HAP-1 (cell line): Measurements from ENCODE around the gene SORCS2.

Experiments used
- DNase-seq, 2 experiments: peaks; one replicate each; pipeline ENCODE4 v3.0.0-alpha.2; 2016 to 2020; ENCODE audit warnings: low spot score in 2 of 2
- H3K27me3 ChIP-seq: fragments of 250-450 bp; sonication (Bioruptor Pico); 2 replicates; pipeline ENCODE4 v1.5.1; 2020; ENCODE audit warnings: low read depth, mild to moderate bottlenecking, moderate library complexity
- H3K36me3 ChIP-seq: fragments of 250-450 bp; sonication (Bioruptor Pico); replicated peaks from 2 replicates; pipeline ENCODE4 v1.5.1; 2020; ENCODE audit warnings: mild to moderate bottlenecking
- H3K4me1 ChIP-seq: fragments of 250-450 bp; sonication (Bioruptor Pico); 2 replicates; pipeline ENCODE4 v1.5.1; 2020; ENCODE audit warnings: mild to moderate bottlenecking
- H3K4me3 ChIP-seq: fragments of 250-450 bp; sonication (Bioruptor Pico); 2 replicates; pipeline ENCODE4 v1.5.1; 2020; ENCODE audit warnings: mild to moderate bottlenecking, moderate library complexity
- H3K9me3 ChIP-seq: fragments of 250-450 bp; sonication (Bioruptor Pico); 2 replicates; pipeline ENCODE4 v1.5.1; 2020; ENCODE audit warnings: mild to moderate bottlenecking, moderate library complexity
- in situ Hi-C: fragments of 300-500 bp; cut with MboI; formaldehyde crosslinking; loops from 3 replicates; pipeline ENCODE4 v1.14.3; 2020; ENCODE audit warnings: low sequenced_read_pairs, inconsistent platforms, mixed read lengths

SORCS2 gene

DNA sequence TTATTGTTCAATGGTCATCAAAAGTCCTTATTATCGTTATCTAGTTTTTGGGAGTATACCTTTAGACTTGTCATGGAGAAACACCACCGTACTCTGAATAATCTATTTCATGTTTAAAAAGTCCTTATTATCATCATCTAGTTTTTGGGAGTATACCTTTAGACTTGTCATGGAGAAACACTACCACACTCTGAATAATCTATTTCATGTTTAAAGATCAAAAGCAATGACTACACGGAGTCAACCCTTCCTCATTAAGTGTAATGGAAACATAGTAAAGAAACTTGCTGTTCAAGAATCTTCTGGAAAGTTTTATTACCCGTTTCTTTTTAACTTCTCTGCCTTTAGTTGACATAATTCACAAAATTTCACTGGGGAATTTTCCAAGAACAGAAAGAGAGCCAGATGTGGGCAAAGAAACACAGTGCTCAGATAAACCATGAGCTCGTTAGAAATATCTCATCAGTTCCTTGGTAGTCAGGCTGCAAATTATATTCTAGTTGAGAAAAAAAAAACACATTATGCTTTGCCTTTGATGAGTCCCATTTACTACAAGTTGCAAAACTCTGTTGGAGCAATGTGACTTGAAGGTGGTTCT, 588.5 kb downstream of the SORCS2 start:
- Histone ChIP-seq H3K4me3 (no peak overlapping the region), H3K4me1 (no peaks in the 10 kb centered on the region), H3K36me3 (peaks cover 8% of the 10 kb centered on the region), H3K27me3 (no peaks in the 10 kb centered on the region), H3K9me3 (no peaks in the 10 kb centered on the region)
- in situ Hi-C loops = no loop called here
- DNase-seq = no peak

DNA sequence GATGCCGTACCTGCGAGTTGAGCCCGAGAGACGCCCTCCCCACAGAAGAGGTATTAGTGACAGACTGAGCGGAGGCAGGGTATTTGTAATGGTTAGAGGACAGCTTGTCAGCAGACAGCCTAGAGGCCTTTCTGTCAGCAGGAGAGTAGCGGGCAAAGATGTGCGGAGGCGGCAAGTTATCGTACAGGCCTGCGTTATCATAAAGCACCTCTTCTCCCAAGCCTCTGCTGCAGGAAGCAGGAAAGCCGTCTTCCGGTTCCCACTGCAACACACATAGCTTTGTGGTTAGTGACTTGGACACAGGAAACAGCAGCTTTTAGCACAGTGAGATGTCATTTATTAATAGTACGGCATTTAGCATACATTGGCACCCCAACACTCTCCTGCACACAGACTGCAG, 589.0 kb downstream of the SORCS2 start:
- no peak for DNase-seq

DNA sequence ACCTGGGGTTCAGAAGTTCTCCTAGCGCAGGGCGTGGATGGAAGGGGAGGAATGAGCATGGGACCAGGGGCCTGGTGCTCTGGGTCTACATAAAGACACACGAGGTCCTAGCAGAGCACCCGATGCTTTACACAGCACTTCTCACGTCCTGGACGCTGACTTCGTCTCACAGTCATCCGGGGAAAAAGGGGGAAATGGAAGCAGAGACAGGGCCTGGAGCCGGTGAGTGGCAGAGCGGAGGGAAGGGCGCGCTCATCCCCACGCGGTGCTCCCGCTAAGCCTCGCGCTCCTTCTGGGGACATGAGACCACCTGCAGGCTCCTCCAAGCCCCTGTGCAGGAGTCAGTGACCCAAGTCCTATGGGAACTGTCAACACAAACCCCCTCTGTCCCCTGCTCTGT, 589.7 kb downstream of the SORCS2 start:
- Histone ChIP-seq H3K36me3 (peaks cover 8% of the 10 kb centered on the region), H3K4me1 (no peaks in the 10 kb centered on the region), H3K27me3 (no peaks in the 10 kb centered on the region), H3K9me3 (no peaks in the 10 kb centered on the region), H3K4me3 (no peak overlapping the region)
- in situ Hi-C loops = no loop called here
- no peak for DNase-seq

More for the DNA sequence above, 589.0 kb downstream of the SORCS2 start:
- Histone ChIP-seq H3K9me3 (no peaks in the 10 kb centered on the region), H3K36me3 (peaks cover 8% of the 10 kb centered on the region), H3K27me3 (no peaks in the 10 kb centered on the region), H3K4me3 (no peak overlapping the region), H3K4me1 (no peaks in the 10 kb centered on the region)
- in situ Hi-C loops = no loop called here

DNA sequence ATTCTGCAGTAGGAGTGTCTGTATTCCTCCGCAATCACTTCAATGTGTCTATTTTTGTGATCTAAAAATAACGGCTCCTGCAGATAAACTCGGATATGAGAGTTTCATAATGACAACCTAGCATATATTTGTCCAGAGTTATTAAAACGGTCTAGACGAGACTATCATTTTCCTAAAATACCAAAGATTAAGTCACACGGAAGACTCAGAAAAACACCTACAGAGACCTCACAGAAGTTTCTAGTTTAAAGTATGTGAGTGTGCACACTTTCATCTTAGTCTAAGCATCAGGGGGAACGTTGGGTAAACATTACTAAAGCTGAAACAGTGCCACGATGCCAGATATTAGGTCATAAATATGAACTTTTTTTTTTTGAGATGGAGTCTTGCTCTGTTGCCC, 590.4 kb downstream of the SORCS2 start:
- Histone ChIP-seq H3K27me3 (no peaks in the 10 kb centered on the region), H3K4me3 (no peak overlapping the region), H3K4me1 (no peaks in the 10 kb centered on the region), H3K9me3 (no peaks in the 10 kb centered on the region), H3K36me3 (peaks cover 8% of the 10 kb centered on the region)
- in situ Hi-C loops = no loop called here
- no peak for DNase-seq

DNA sequence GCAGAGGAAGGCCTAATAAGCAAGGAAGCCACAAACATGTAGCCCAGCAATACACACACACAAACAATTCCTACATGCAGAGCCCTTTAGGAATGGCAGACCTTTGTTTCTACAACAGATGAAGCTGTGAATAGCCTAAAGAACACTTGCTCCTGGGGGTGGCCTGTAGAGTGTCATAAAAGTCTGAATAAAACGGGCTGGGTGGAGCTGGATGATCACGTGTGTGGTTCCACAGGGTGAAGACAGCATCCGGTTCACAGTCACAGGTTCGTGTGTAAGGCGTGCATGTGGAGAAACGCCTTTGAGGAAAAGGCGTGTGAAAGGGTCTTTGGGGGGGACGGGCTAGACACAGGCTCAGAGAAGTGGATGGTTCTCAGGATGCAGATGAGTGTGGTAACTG, 591.2 kb downstream of the SORCS2 start:
- in situ Hi-C loops = no loop called here
- DNase-seq = no peak
- Histone ChIP-seq H3K36me3 (peaks cover 5% of the 10 kb centered on the region), H3K4me1 (no peaks in the 10 kb centered on the region), H3K27me3 (no peaks in the 10 kb centered on the region), H3K4me3 (no peak overlapping the region), H3K9me3 (no peaks in the 10 kb centered on the region)

DNA sequence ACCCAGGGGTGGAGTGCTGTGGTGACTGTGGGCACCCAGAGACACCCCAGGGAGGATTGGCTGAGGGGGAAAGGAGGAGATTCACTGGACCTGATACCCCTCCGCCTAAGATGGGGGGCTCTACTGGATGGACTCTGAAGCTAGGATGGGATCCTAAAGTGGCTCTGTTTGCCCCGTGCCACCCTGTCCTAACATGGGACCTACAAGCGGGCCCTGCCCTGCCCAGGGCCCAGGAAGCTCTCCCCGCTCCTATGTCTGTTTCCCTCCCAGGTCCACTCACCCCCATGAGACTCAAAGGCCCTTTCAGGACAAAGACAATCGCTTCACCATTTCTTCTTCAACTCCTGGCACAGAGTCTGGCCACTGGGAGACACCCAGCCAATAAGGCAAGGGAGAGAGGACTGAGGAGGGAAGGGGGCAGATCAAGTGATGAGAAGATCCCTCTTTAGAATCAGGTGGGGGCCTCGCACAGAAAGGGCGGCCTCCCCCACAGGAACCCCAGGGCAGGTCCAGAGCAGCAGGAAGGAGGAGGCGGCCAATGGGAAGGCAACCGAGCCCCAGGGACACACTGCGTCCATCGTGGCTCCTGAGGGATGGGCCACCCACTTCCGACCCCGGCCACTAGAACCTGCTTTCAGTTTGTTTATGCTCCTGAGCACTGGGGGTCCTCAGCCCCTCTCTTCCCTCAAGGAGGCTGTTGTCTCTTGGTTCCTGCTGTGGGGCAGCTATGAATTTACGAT, 592.0 kb downstream of the SORCS2 start:
- no peaks in the 10 kb centered on the region for H3K4me1 ChIP-seq
- peaks cover 5% of the 10 kb centered on the region for H3K36me3 ChIP-seq
- in situ Hi-C loops = no loop called here
- no peaks in the 10 kb centered on the region for H3K27me3 ChIP-seq
- H3K4me3 ChIP-seq = no peak overlapping the region
- no peak for DNase-seq
- no peaks in the 10 kb centered on the region for H3K9me3 ChIP-seq

DNA sequence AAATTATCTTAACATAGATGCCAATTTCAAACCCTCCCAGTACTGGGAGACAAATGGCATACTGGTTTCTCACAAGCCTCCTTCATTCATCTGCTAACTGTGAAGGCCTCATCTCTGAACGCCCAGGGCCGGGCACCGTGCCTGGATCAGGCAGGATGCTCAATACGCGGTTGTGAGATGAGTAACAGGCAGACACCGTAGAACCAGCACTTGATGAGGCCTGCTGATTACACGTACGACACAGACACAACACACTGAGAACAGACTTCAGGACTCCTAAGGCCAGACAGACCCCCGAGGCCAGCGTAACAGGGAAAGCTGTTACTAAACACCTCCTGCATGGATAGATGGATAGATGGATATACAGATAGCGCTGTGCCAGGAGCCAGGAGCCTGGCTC, 592.7 kb downstream of the SORCS2 start:
- Histone ChIP-seq H3K36me3 (peaks cover 5% of the 10 kb centered on the region), H3K4me1 (no peaks in the 10 kb centered on the region)

DNA sequence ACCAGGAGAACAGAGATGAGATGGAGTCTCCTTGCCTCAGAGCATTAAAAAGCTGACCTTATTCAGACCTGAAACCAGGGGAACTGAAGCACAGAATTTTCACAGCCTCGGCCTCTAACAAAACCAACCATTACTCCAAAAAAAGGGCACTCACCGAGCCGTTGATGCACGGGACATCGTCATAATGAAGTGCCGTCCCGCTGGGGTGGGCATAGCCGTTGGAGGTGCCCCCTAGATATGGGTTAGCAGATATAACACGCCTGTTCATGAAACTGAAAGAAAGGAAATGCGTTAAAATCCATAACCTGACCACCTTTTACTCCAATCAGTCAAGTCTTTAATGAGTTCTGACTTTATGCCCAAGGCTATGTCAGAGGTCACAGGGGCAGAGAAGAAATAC, 593.7 kb downstream of the SORCS2 start:
- Histone ChIP-seq H3K36me3 (peaks cover 5% of the 10 kb centered on the region), H3K4me1 (no peaks in the 10 kb centered on the region), H3K27me3 (no peaks in the 10 kb centered on the region), H3K9me3 (no peaks in the 10 kb centered on the region), H3K4me3 (no peak overlapping the region)
- in situ Hi-C loops = no loop called here
- DNase-seq = no peak

More for the DNA sequence above, 592.7 kb downstream of the SORCS2 start:
- Histone ChIP-seq H3K27me3 (no peaks in the 10 kb centered on the region), H3K9me3 (no peaks in the 10 kb centered on the region), H3K4me3 (no peak overlapping the region)
- no peak for DNase-seq
- in situ Hi-C loops = no loop called here

DNA sequence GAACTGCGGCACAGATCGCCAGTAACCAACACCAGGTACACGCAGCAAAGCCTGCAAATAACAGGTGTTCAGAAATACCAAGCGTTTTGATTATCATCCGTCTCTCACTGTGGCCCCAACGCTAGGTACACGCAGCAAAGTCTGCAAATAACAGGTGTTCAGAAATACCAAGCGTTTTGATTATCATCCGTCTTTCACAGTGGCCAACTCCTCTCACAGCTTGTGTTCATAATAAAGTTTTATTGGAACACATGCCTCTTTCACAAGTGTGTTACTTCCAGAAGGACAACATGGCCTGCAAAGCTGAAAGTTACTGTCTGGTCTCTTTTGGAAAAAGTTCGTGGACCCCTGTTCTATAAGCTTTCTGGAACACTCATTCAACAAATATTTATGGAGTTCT, 594.2 kb downstream of the SORCS2 start:
- DNase-seq = no peak
- no peaks in the 10 kb centered on the region for H3K4me1 ChIP-seq
- H3K36me3 ChIP-seq = peaks cover 5% of the 10 kb centered on the region
- no peak overlapping the region for H3K4me3 ChIP-seq
- in situ Hi-C loops = no loop called here
- H3K27me3 ChIP-seq = no peaks in the 10 kb centered on the region
- no peaks in the 10 kb centered on the region for H3K9me3 ChIP-seq

DNA sequence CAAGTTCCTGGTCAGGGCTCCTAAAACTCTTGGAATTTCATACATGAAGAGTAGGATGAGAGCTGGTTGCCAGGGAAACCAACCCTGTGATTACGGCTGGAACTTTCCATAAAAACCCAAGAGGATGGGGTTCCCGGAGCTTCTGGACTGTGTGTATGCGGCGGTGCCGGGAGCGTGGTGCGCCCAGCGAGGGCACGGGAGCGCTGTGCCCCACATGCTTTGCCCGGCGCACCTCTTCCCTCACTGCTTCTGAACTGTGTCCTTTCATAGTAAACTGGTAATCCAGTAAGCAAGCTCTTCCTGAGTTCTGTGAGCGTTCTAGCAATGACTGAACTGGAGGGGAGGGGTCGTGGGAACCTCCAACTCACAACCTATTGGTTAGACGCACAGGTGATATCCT, 594.7 kb downstream of the SORCS2 start:
- no peak for DNase-seq
- peaks cover 5% of the 10 kb centered on the region for H3K36me3 ChIP-seq
- H3K4me3 ChIP-seq = no peak overlapping the region

DNA sequence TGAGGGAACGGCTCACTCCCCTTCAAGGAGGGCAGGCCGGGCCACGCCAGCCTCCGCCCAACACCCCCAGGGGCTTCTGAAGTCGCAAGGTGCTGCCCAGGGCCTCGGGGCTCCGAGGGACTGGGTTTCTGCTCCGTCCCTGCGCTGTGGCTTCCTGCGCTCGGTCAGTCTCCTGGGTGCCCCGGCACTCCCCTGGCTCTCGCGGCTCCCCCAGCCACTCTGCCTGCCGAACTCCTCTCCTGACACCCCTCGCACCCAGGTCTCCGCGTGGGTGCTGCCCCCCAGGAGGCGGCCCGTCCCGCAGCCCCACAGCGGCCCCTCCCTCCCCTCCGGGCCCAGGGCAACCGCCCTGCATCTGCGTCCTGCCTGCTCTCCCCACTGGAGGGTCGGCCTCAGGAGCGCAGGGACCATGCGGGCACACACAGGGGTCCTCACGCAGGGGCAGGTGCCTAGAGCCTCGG, 595.4 kb downstream of the SORCS2 start:
- H3K9me3 ChIP-seq = no peaks in the 10 kb centered on the region
- in situ Hi-C loops = no loop called here
- no peaks in the 10 kb centered on the region for H3K27me3 ChIP-seq
- no peak overlapping the region for H3K4me3 ChIP-seq
- no peak for DNase-seq
- H3K4me1 ChIP-seq = no peaks in the 10 kb centered on the region
- H3K36me3 ChIP-seq = peaks cover 1% of the 10 kb centered on the region; the same call in 1 of the 2 replicates

More for the DNA sequence above, 594.7 kb downstream of the SORCS2 start:
- in situ Hi-C loops = no loop called here
- Histone ChIP-seq H3K4me1 (no peaks in the 10 kb centered on the region), H3K27me3 (no peaks in the 10 kb centered on the region), H3K9me3 (no peaks in the 10 kb centered on the region)

DNA sequence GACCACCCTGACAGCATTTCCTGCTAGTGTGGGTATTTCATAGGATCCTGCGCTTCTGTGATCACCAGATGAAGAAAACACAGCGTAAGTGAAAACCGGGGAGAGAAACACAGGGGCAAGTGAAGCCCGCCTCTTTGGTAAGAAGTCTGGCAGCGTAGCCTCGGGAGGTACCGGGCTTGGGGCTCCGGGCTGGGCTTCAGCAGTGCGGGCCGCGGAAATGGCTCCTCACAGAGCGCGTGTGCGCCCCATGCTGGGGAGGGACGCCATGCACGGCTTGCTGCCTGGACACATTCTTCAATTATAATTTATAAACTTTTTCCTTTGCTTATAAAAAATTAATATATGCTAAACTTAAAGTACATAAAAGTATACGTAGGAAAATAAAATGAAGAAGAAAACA, 595.9 kb downstream of the SORCS2 start:
- no peak for DNase-seq
- Histone ChIP-seq H3K36me3 (no peaks in the 10 kb centered on the region), H3K9me3 (no peaks in the 10 kb centered on the region), H3K4me1 (no peaks in the 10 kb centered on the region), H3K4me3 (no peak overlapping the region), H3K27me3 (no peaks in the 10 kb centered on the region)
- in situ Hi-C loops = no loop called here

DNA sequence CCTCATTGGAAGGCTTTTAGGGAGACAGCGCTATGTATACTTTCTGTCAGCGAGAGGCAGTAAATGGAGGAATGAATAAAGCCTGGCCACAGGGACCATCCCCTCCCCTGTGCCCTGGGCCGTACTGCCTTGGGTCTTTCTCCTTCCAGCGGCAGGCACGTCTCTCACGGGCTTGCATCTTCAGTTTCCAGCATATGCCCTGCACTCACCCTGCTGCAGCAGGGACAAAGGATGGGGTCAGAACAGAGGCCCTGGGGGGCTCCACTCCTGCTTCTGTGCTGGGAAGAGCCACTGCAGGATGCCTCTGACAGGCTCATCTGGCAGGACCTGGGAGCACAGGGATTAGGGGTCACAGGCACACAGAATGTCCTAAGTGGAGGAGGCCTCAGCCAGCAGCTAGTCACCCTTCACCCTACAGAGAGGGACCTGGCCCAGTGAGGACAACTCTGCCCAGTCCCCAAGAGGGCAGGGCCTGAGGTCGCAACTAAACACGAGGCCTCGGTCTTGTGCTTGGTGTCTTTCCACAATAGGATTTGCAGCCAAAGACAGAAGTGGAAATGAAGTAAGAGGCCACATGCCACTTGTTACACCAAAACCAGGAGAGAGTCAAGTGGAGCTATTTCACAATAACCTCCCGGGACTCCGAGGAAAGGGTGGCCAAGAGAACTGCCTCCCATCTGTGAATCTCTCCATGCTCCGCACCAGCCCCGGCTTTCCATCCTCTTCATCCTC, 596.5 kb downstream of the SORCS2 start:
- no peak for DNase-seq
- Histone ChIP-seq H3K9me3 (no peaks in the 10 kb centered on the region), H3K27me3 (no peaks in the 10 kb centered on the region), H3K4me1 (no peaks in the 10 kb centered on the region), H3K36me3 (peaks cover 6% of the 10 kb centered on the region; the same call in 1 of the 2 replicates), H3K4me3 (no peak overlapping the region)
- in situ Hi-C loops = no loop called here

DNA sequence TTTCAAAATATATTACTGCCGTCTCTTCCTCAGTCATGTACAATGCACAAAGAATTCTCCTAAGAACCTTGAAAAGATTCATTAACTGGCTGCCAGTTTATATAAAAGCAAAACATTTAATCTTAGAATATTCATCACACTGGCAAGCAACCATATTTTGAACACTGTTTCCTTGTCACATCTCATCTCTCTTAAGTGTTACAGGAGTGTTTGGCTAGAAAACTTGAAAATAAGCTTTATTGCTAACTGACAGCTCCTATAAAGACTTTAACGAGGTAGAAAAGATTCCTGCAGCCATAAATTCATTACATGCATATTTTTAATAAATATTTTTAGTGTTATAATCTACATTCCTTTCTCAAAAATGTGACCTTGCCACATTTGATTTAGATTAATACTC, 597.7 kb downstream of the SORCS2 start:
- Histone ChIP-seq H3K27me3 (no peaks in the 10 kb centered on the region), H3K9me3 (no peaks in the 10 kb centered on the region), H3K4me3 (no peak overlapping the region), H3K4me1 (no peaks in the 10 kb centered on the region), H3K36me3 (peaks cover 6% of the 10 kb centered on the region; the same call in 1 of the 2 replicates)
- no peak for DNase-seq
- in situ Hi-C loops = no loop called here
